Adrenal gland (tissue), 12 donors: Measurements from ENCODE around the gene LPP. TPM values are rescaled to one million over a fixed set of nuclear protein-coding genes. Genes with fewer than 3 reads are reported as not detected.
"Not testable (repeated sequence)": the region's sequence is repeated elsewhere in the genome, so short reads cannot be mapped to it uniquely, and the experiment has no call there.

Source experiments
- DNase-seq, 7 donors: peaks; one replicate each; pipeline ENCODE4 v3.0.0-alpha.2; 2019 to 2020
- H3K27ac ChIP-seq, 5 donors: fragments of 200-600 bp; sonication (generic) in 4 of 5; 1 replicate in 3 of 5; 2 replicates in 2 of 5; pipeline versions ENCODE4 v1.5.1 to v1.8.0; 2016 to 2020; ENCODE audit warnings: mild to moderate bottlenecking in 1 of 5
- H3K27me3 ChIP-seq: fragments of 200-600 bp; 2 replicates; pipeline ENCODE4 v1.8.0; 2021
- H3K36me3 ChIP-seq, 2 donors: fragments of 200-600 bp; replicated peaks in 1 of 2; 1 replicate in 1 of 2; 2 replicates in 1 of 2; pipeline versions ENCODE4 v1.5.1 to v1.8.0; 2018 to 2022
- H3K4me1 ChIP-seq, 2 donors: fragments of 200-600 bp; replicated peaks in 1 of 2; 1 replicate in 1 of 2; 2 replicates in 1 of 2; pipeline versions ENCODE4 v1.5.1 to v1.8.0; 2018 to 2021
- H3K4me3 ChIP-seq, 4 donors: fragments of 200-600 bp; sonication (generic) in 3 of 4; one replicate each; pipeline ENCODE4 v1.5.1; 2016 to 2018
- H3K9me3 ChIP-seq, 3 donors: fragments of 200-600 bp; sonication (generic) in 1 of 3; replicated peaks in 1 of 3; 1 replicate in 2 of 3; 2 replicates in 1 of 3; pipeline versions ENCODE4 v1.5.1 to v1.8.0; 2016 to 2021
- CTCF ChIP-seq, 6 experiments: fragments of 450-650 bp in 4 of 6; fragments of 200-600 bp in 2 of 6; sonication (generic) in 1 of 6; IDR thresholded peaks; 1 replicate in 5 of 6; 2 replicates in 1 of 6; pipeline versions ENCODE4 v1.5.1 to v1.8.0; 2016 to 2021; ENCODE audit warnings: antibody characterized with exemption in 6 of 6, mild to moderate bottlenecking in 2 of 6, moderate library complexity in 1 of 6
- POLR2A ChIP-seq, 2 donors: fragments of 450-650 bp; IDR thresholded peaks; one replicate each; pipeline ENCODE4 v1.6.1; 2017; ENCODE audit warnings: antibody characterized with exemption in 2 of 2, mild to moderate bottlenecking in 2 of 2, moderate library complexity in 1 of 2
- WGBS, 4 donors: extraction: QIAGEN DNeasy Blood & Tissue Kit in 2 of 4; methylation state at CpG; one replicate each; pipeline versions ENCODE4 v1.1.5 to v1.1.7; 2013 to 2017; 5-methylcytosine and 5-hydroxymethylcytosine counted together
- intact Hi-C, 2 donors: fragments of 100-400 bp; cut with DNase I; formaldehyde crosslinking; loops; one replicate each; pipeline versions ENCODE4 v1.14.1 to v1.15.0; 2022 to 2023
- polyA plus RNA-seq, 3 donors: library from polyadenylated mRNA; stranded (reverse); fragments of 200-250 nt in 2 of 3; fragments of 350-450 nt in 1 of 3; fragmentation: Illumina TruSeq in 1 of 3; extraction: RNeasy Lipid Tissue Mini Kit (QIAGEN cat#74804) in 1 of 3; gene quantifications; one replicate each; pipeline ENCODE4 v1.2.3, GENCODE V29; 2013 to 2014
- total RNA-seq, 9 donors: library from RNA; depleted of rRNA in 4 of 9; stranded (reverse); fragments of >200 nt in 4 of 9; fragments of 120-200 nt in 1 of 9; fragmentation: NEBNext Ultra II Directional in 1 of 9; extraction: Animal tissue kit (Norgen Biotek cat#: 25700) in 1 of 9; gene quantifications; one replicate each; pipeline versions ENCODE4 v1.1.0 to v1.2.4, GENCODE V29; 2013 to 2023
- donor health status: healthy with polysubstance abuse.
- donor health status: Bipolar disorder and iron deficiency.
- donor health status: DM: yes; HTN: yes; CAD: no.
- donor health status: DM: no; HTN: no; CAD: no.
- donor health status: DM: no; HTN: no; CAD: no.
- donor health status: DM: yes; HTN: yes; CAD: no.

LPP gene
- total and polyA plus RNA-seq, 12 donors: 7.0 to 170 (median 101) TPM

GRCh38 chr3:188125076-188125475, 28.9 kb upstream of the LPP start:
- no peak for DNase-seq
- no peaks in the 10 kb centered on the region for H3K4me1 ChIP-seq
- H3K27ac ChIP-seq: no peak overlapping the region

GRCh38 chr3:188126276-188126675, 27.7 kb upstream of the LPP start:
- Histone ChIP-seq H3K27me3 (no peaks in the 10 kb centered on the region), H3K9me3 (no peaks in the 10 kb centered on the region), H3K4me3 (no peak overlapping the region), H3K4me1 (no peaks in the 10 kb centered on the region), H3K27ac (no peak overlapping the region), H3K36me3 (no peaks in the 10 kb centered on the region)
- TF ChIP-seq POLR2A (IDR thresholded peaks at IDR 0.05): no peak
- no peak for TF ChIP-seq CTCF (IDR thresholded peaks at IDR 0.05)
- WGBS, 4 donors: 88 to 96% (median 95%) methylated on average over 2 of the region's 2 CpGs
- intact Hi-C loops: no loop called here
- no peak for DNase-seq

More at GRCh38 chr3:188125076-188125475, 28.9 kb upstream of the LPP start:
- no peak overlapping the region for H3K4me3 ChIP-seq
- H3K27me3 ChIP-seq: no peaks in the 10 kb centered on the region
- intact Hi-C loops: no loop called here
- no peaks in the 10 kb centered on the region for H3K36me3 ChIP-seq
- H3K9me3 ChIP-seq: no peaks in the 10 kb centered on the region
- 92 to 100% (median 94%) methylated on average over 3 of the region's 3 CpGs for WGBS, 4 donors
- TF ChIP-seq POLR2A (IDR thresholded peaks at IDR 0.05) (no peak), CTCF (IDR thresholded peaks at IDR 0.05) (no peak)

- no peak for DNase-seq
- no peak for TF ChIP-seq CTCF (IDR thresholded peaks at IDR 0.05)
- TF ChIP-seq POLR2A (IDR thresholded peaks at IDR 0.05): no peak
- H3K4me3 ChIP-seq: no peak overlapping the region
- no peaks in the 10 kb centered on the region for H3K27me3 ChIP-seq
- intact Hi-C loops: no loop called here
- no peaks in the 10 kb centered on the region for H3K9me3 ChIP-seq
- H3K27ac ChIP-seq: no peak overlapping the region
- no peaks in the 10 kb centered on the region for H3K36me3 ChIP-seq
- H3K4me1 ChIP-seq: no peaks in the 10 kb centered on the region
- WGBS, 4 donors: 80 to 90% (median 89%) methylated on average over 8 of the region's 8 CpGs
Observed at GRCh38 chr3:188126934-188127333, 27.0 kb upstream of the LPP start.

GRCh38 chr3:188128905-188129304, 25.1 kb upstream of the LPP start:
- WGBS, 4 donors: 47 to 100% (median 98%) methylated on average over 1 of the region's 1 CpG
- no peak overlapping the region for H3K27ac ChIP-seq
- H3K36me3 ChIP-seq: no peaks in the 10 kb centered on the region
- no peak for DNase-seq
- H3K27me3 ChIP-seq: no peaks in the 10 kb centered on the region
- no peak overlapping the region for H3K4me3 ChIP-seq
- H3K4me1 ChIP-seq: no peaks in the 10 kb centered on the region
- no peaks in the 10 kb centered on the region for H3K9me3 ChIP-seq
- no peak for TF ChIP-seq POLR2A (IDR thresholded peaks at IDR 0.05)
- no peak for TF ChIP-seq CTCF (IDR thresholded peaks at IDR 0.05)
- intact Hi-C loops: no loop called here

GRCh38 chr3:188131023-188131422, 22.9 kb upstream of the LPP start:
- H3K27me3 ChIP-seq, DNase-seq, H3K4me3 ChIP-seq, H3K4me1 ChIP-seq, intact Hi-C loops, H3K36me3 ChIP-seq, H3K9me3 ChIP-seq, H3K27ac ChIP-seq: not testable (repeated sequence)
- WGBS, 4 donors: 94 to 100% (median 100%) methylated on average over 2 of the region's 2 CpGs
